ENCODE measurements around the gene SETD9.

The SETD9 gene

GRCh38 chr5:56964173-56964572, 54.8 kb downstream of the SETD9 start:
- Histone ChIP-seq H3K4me3 (ENCODE audit: low read length) (no peak overlapping the region), H3K9me3 (replicated peaks; ENCODE audit: low read length) (no peaks in the 10 kb centered on the region), H3K4me1 (ENCODE audit: control insufficient read depth, insufficient read depth, low read length) (no peaks in the 10 kb centered on the region), H3K4me2 (ENCODE audit: low read length) (no peak overlapping the region), H3K27me3 (ENCODE audit: control insufficient read depth, insufficient read depth, low read length) (peaks cover 51% of the 10 kb centered on the region), H3K36me3 (ENCODE audit: insufficient read depth, low read length) (no peaks in the 10 kb centered on the region), H3K9ac (ENCODE audit: low read depth, low read length) (no peak overlapping the region)

Data from skeletal muscle satellite cell (primary cell).